ENCODE measurements around the gene SMCP. TPM values are rescaled to one million over a fixed set of nuclear protein-coding genes. Genes with fewer than 3 reads are reported as not detected.

Gene SMCP
- not detected for polyA plus RNA-seq (2013, experiment 1 of 2; ENCODE audit: insufficient read length)
- not detected for polyA plus RNA-seq (2013, experiment 2 of 2; ENCODE audit: insufficient read length)

GRCh38 chr1:152878042-152878441 is at the start of gene SMCP:
TSS of gene SMCP (plus strand) at chr1:152878322. CDS start at chr1:152884423, 6,101 bp downstream.
- no peak for DNase-seq

- DNase-seq, result no peak
Measured at GRCh38 chr1:152836870-152837269, 41.3 kb upstream of the SMCP start.

GRCh38 chr1:152842556-152842955 is 35.6 kb upstream of the SMCP start, which contains the start of gene LCE6A:
TSS of gene LCE6A (plus strand) at chr1:152842856. CDS start at chr1:152843521, 665 bp downstream.
- DNase-seq, result no peak

GRCh38 chr1:152855661-152856060 is 22.5 kb upstream of the SMCP start:
- no peak for DNase-seq

GRCh38 chr1:152858062-152858461 is 20.1 kb upstream of the SMCP start:
- DNase-seq, result no peak

- no peak for DNase-seq
Measured at GRCh38 chr1:152859696-152860095, 18.4 kb upstream of the SMCP start, which contains the start of gene LCE7A. TSS of gene LCE7A (plus strand) at chr1:152859996. CDS start at chr1:152860698, 702 bp downstream.

- DNase-seq, result no peak
Measured at GRCh38 chr1:152860129-152860528, 18.0 kb upstream of the SMCP start.

GRCh38 chr1:152861374-152861773 is 16.7 kb upstream of the SMCP start:
- DNase-seq, result no peak

- DNase-seq, result no peak
Measured at GRCh38 chr1:152864443-152864842, 13.7 kb upstream of the SMCP start.

- DNase-seq, result no peak
Measured at GRCh38 chr1:152866321-152866720, 11.8 kb upstream of the SMCP start.

GRCh38 chr1:152869808-152870419 is 8.2 kb upstream of the SMCP start:
- peak; percentile 64 for DNase-seq

- DNase-seq, result peak; percentile 15
Measured at GRCh38 chr1:152870831-152871730, 7.0 kb upstream of the SMCP start.

- DNase-seq, result no peak
Measured at GRCh38 chr1:152871731-152872126, 6.4 kb upstream of the SMCP start.

- DNase-seq, result peak; percentile 33
Measured at GRCh38 chr1:152873495-152873894, 4.6 kb upstream of the SMCP start.

- no peak for DNase-seq
Measured at GRCh38 chr1:152876827-152877226, 1.3 kb upstream of the SMCP start.

GRCh38 chr1:152879559-152880198 is 1.6 kb downstream of the SMCP start:
- DNase-seq, result no peak

- no peak for DNase-seq
Measured at GRCh38 chr1:152880316-152880715, 2.2 kb downstream of the SMCP start.

- no peak for DNase-seq
Measured at GRCh38 chr1:152880907-152881306, 2.8 kb downstream of the SMCP start.

- no peak for DNase-seq
Measured at GRCh38 chr1:152884085-152884484, 6.0 kb downstream of the SMCP start.

GRCh38 chr1:152884506-152884905 is 6.4 kb downstream of the SMCP start:
- no peak for DNase-seq

- peak; percentile 72 for DNase-seq
Measured at GRCh38 chr1:152884966-152885624, 7.0 kb downstream of the SMCP start.

- peak; percentile 46 for DNase-seq
Measured at GRCh38 chr1:152886085-152886484, 8.0 kb downstream of the SMCP start.
